ENCODE results near the gene EPHA3.

The EPHA3 gene

GRCh38 chr3:89250742-89251141 is 143.3 kb downstream of the EPHA3 start:
- H3K27ac ChIP-seq: no peak overlapping the region
- TF ChIP-seq ZFX (IDR thresholded peaks at IDR 0.05) (no peak), CTCF (conservative IDR thresholded peaks at IDR 0.05) (no peak)

GRCh38 chr3:89252016-89252415 is 144.6 kb downstream of the EPHA3 start:
- no peak overlapping the region for H3K27ac ChIP-seq
- no peak for TF ChIP-seq ZFX (IDR thresholded peaks at IDR 0.05)
- no peak for TF ChIP-seq CTCF (conservative IDR thresholded peaks at IDR 0.05)

- TF ChIP-seq CTCF (conservative IDR thresholded peaks at IDR 0.05) (no peak), ZFX (IDR thresholded peaks at IDR 0.05) (no peak)
- no peak overlapping the region for H3K27ac ChIP-seq
Observed at GRCh38 chr3:89252860-89253259, 145.4 kb downstream of the EPHA3 start.

GRCh38 chr3:89256395-89256794 is 149.0 kb downstream of the EPHA3 start:
- TF ChIP-seq CTCF (conservative IDR thresholded peaks at IDR 0.05) (no peak), ZFX (IDR thresholded peaks at IDR 0.05) (no peak)
- no peak overlapping the region for H3K27ac ChIP-seq

- H3K27ac ChIP-seq: no peak overlapping the region
- TF ChIP-seq CTCF (conservative IDR thresholded peaks at IDR 0.05) (no peak), ZFX (IDR thresholded peaks at IDR 0.05) (no peak)
Observed at GRCh38 chr3:89256882-89257281, 149.5 kb downstream of the EPHA3 start.

- H3K27ac ChIP-seq: no peak overlapping the region
- no peak for TF ChIP-seq ZFX (IDR thresholded peaks at IDR 0.05)
- TF ChIP-seq CTCF (conservative IDR thresholded peaks at IDR 0.05): no peak
Observed at GRCh38 chr3:89260721-89261120, 153.3 kb downstream of the EPHA3 start.

GRCh38 chr3:89261673-89262072 is 154.3 kb downstream of the EPHA3 start:
- no peak overlapping the region for H3K27ac ChIP-seq
- TF ChIP-seq ZFX (IDR thresholded peaks at IDR 0.05) (no peak), CTCF (conservative IDR thresholded peaks at IDR 0.05) (no peak)

Measured in C4-2B (cell line).